SU-DHL-6 (cell line): Measurements from ENCODE around the gene CACNG5.

Source experiments
- CTCF ChIP-seq: fragments of 200-600 bp; sonication (generic); IDR thresholded peaks from one replicate; pipeline ENCODE4 v1.5.1; 2017; ENCODE audit warnings: antibody characterized with exemption, mild to moderate bottlenecking, low read length, moderate library complexity; ENCODE audit not compliant: insufficient read depth, poor library complexity, severe bottlenecking
- EZH2phosphoT487 ChIP-seq: fragments of 200-600 bp; sonication (generic), shearing (Covaris generic); conservative IDR thresholded peaks from 2 replicates; pipeline ENCODE4 v1.6.1; 2018; ENCODE audit warnings: mild to moderate bottlenecking, antibody characterized with exemption, low read length, moderate library complexity, mixed read lengths

GRCh38 chr17:66850692-66851091 lies 15.8 kb downstream of the CACNG5 start:
- TF ChIP-seq CTCF, result no peak
- TF ChIP-seq EZH2phosphoT487, result no peak
